IPS DF 19.7 (cell line): Measurements from ENCODE around the gene SLC10A1.

ENCODE experiments used
- DNase-seq: peaks from one replicate; pipeline ENCODE4 v3.0.0-alpha.2; 2013; ENCODE audit warnings: low read depth, low spot score

The SLC10A1 gene

DNA sequence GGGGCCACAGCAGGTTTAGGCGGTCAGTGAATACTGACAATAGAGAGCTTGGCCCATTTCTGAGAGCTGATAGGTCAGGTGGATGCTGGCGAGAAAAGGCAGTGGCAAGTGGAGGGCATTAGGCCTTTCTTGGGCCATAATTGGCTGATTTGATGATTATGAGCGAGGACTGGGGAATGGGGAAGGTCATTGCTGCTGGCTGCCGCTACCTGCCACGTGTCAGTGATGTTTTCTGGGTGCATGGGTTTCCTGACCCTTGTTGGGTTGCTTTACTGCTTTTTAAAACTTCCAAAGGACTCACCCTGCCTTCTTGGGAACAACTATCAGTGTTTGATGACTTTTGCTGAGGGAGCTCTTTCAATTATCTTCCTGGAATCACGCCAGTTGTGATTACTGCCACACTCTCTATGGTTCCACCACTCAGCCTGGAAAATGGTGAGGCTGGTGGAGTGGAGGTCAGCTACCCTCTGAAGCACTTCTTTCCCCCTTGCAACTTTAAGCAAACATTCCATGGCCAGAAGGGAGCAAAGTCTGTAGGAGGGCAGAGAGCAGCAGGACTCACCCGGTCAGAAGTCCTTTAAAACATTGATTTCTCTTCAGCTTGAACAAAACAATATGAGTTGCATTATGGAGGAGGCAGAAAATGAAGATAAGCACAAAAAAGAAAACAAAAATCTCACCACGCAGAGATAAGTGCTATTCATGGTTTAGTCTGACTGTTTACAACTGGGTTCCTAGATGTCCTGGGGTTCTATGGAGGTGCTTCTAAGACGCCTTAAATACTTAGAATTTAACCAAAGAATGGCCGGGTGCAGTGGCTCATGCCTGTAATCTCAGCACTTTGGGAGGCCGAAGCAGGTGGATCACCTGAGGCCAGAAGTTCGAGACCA, 12.1 kb upstream of the SLC10A1 start:
- no peak for DNase-seq

DNA sequence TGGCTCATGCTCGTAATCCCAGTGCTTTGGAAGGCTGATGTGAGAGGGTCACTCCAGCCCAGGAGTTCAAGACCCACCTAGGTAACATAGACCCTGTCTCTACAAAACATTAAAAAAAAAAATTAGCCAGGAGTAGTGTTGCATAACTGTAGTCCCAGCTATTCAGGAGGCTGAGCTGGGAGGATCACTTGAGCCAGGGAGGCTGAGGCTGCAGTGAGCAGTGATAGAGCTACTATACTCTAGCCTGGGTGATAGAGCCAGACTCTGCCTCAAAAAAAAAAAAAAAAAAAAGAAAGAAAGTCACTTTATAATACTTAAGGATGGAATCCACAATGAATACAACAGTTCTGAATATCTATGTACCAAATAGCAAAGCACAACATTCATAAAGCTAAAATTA, 10.2 kb upstream of the SLC10A1 start:
- no peak for DNase-seq

DNA sequence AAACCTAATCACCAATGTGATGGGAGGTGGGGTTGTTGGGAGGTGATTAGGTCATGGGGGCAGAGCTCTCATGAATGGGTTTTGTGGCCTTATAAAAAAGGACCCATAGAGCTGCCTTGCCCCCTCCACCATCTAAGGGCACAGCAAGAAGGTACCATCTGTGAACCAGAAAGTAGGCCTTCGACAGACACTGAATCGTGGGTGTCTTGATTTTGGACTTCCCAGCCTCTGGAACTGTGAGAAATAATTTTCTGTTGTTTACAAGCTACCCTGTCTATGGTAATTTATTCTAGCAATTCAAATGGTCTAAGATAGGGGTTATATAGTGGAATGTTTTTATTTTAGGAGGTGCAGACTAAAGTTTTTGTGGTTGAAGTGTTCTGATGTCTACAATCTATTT, 7.9 kb upstream of the SLC10A1 start:
- DNase-seq = no peak

DNA sequence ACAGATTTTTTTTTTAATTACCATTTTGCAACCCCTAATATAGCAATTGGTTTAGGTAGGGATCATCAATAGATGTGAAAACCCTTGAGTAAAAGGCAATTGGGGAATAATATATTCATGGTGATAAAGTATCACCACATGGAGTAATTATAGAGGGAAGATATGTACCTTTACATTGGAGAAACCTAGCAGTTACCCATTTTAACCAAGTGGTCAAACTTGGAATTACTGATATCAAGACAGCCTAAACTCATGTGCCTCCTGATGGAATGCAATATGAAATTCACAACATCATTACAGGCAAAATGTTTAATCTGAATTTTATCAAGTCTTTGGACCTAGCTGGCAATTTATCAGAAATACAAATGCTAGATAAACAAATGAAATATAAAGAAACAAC, 6.7 kb upstream of the SLC10A1 start:
- no peak for DNase-seq

DNA sequence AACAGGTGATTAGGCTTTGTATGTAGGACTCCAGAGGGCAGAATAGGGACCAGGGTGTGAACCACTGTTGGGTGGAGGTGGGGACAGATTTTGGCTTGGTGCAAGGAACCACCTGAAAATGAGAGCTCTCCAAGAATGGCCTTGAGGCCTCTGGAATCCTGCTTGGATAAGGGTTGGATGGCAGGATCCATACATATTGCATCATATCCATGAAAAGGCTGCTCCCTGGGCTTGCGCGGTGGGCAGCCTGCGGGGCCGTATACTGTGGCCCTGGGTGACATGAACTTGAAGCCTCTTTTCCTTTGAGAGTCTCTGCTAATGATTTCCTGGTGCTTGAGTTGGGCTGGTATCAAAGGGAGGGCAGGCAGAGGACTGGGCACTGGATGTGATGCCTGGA, 1.3 kb upstream of the SLC10A1 start:
- DNase-seq = no peak

DNA sequence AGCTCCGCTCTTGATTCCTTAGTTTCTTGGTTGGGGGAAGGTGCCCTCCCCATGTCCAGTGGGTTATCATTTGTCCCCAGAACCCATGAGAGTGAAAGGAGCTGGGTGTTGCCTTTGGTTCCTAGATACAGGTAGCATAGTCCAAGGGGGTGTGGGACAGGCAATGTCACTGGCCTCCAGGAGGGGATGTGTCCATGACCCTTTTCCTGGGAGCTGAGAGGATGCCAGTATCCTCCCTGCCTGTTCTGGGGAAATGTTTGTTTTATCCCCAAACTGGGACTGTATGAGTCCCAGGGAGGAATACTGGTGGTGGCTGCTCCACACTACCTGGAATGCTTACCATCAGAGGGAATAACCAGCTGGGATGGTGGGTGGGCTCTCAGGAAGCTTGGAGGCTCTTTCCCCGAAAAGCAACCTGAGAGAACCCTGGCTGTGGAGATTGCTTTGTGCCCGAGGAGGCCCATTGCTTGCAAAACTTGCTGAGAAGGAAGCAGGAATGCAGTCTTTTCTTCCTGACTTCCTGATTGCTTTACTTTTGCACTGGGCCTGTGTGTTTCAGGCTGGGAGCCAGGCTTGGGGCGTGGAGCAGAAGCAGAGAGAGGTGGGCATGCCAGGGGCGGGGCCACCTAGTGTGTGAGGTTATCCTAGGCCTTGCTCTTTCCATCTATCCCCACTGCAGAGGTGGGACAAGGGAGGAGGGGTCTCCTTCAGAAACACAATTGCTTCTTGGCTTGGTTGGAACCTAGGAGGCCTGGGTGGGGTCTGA, 715 bp upstream of the SLC10A1 start:
- DNase-seq = no peak

DNA sequence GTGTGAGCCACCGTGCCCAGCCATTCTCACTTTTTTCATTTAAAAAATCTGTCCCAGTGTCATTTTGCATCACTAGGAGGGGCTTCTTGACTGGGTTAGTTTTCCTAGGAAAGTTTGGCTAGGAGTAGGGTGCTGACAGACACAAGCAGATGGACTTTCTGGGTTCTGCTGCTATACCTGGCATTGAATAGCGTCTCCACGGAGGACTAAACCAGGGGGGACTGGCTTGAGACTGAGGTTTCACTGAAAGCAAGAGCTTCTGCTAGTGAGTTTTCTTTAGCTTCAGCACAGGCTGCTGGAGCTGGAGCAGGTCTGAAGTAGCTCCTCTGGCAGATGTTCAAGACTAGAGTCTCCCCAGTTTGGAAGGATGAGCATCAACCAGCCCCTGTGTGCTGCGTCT, 1.4 kb downstream of the SLC10A1 start:
- DNase-seq = no peak

DNA sequence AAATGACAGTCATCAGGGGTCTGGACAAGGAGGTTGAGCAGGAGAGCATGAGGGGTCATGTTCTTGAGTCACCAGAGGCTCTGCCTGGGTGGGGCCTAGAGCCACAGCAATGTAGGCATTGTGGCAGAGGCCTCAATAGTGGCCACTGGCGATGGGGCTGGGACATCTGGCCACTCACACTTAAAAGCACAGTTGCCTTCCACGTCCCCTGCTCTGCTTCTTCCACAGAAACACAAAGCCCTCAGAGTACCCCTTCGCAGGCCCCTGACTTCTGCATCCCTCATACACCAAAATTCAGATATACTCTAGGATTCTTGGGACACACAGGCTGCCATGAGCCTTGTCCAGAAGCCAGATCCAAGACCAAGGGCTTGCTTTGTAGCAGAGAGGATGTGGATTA, 2.2 kb downstream of the SLC10A1 start:
- no peak for DNase-seq

DNA sequence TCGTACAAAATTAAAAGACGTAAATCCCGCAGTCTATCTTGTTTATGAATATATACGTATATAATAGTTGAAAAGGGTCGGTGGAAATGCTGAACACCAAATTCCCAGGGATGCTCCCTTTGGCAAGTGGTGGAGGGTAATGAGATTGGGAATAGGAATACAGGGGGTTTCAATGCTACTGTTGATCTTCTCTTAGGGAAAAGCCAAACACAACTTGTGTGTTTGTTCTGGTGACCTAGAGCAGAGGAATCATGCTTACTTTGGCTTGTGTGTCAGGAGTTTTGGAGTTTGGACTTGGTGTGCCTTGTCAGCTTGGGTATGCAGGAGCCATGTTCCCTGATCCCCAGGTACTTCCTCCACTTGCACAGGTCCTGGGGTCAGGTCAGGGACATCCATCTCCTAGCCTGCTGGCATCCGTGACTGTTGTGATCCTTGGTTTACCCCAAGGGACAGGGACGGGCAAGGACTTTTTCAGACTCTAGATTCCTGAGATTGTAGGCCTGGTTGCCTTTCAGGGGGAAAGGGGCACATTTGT, 4.1 kb downstream of the SLC10A1 start:
- DNase-seq = no peak

DNA sequence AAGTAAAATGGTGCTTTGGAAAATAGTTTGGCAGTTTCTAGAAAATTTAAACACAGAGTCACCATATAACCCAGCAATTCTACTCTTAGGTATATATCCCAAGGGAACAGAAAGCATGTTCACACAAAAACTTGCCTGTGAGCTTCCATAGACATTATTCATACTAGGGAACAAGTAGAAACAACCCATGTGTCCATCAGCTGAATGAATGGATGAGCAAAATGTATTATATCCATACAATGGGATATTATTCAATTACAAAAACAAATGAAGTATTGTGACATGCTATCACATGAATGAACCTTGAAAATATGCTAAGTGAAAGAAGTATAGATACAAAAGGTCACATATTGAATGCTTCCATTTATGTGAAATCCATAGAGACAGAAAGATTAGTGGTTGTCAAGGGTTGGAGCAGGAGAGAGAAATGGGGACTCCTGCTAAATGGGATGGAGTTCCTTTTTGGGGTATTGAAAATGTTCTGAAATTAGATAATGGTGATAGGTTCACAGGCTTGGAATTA, 7.9 kb downstream of the SLC10A1 start:
- DNase-seq = no peak

DNA sequence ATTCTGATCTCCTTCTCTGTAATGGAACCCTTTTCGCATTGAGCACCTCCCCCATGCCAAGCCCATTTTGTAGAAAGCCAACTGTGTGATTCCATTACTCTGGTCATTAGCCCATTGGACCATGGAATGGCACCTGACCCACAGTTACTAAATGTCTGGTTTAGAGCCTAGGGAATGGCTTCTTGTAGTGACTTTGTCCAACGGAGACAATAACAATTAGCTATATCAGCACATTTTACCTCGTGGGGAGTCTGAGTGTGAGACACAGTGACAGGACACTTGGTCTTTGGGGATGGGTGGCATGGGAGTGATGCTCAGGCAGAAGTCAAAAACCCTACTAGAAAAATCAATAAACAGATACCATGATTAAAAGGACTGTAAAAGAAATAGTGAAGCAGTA, 10.4 kb downstream of the SLC10A1 start:
- no peak for DNase-seq

DNA sequence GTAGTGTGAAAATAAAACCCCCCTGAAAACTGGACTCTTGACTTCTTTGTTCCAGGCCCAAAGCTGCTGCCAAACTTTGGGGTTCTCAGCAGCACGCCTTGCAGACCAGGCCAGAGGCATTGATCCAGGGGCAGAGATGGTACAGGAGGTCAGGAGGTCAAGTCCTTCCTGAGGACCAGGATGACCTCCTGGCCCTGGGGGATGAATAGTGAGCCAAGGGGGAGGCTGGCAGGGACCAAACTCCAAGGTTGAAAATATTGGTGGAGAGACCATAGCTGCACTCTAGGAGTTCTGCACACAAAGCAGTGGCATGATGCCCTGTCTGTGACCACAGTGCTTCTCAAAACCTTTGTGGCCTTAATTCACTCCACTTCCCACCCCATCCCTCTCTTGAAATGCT, 12.1 kb downstream of the SLC10A1 start:
- no peak for DNase-seq

DNA sequence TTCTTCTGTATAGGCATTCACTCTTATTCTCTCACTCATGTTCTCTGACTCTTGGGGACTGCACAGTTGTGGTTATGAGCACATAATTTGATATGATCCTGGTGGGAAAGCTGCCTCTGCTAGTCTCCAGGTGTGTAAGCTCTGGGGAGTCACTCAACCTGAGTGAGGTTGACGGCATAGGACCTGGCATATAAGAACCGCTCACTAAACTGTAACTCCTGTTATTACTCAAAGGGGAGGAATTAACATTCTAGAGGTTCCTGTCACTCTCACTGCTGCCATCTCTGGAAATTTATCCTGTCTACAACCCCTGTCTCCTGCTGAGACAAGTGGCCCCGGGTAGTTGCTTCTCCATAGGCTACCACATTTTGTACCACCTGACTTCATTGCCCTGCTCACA, 16.1 kb downstream of the SLC10A1 start:
- no peak for DNase-seq

DNA sequence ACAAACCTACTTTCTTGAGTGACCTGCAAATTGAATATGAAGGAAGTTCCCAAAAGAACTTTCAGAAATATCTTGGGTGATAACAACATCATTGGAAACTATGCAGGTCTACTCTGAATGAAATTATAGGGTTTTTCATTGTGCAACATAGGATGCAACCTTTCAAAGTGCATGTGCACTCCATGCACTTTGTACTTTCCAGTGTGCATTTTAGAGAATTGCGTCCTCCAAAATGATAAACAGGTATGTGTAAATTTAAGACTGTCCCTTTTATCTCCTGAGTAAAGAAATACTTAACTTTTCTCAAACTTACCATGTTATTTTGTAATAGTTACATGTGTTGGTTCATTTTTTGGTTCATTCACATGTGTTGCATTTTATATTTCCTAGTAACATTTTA, 16.9 kb downstream of the SLC10A1 start:
- DNase-seq = no peak

DNA sequence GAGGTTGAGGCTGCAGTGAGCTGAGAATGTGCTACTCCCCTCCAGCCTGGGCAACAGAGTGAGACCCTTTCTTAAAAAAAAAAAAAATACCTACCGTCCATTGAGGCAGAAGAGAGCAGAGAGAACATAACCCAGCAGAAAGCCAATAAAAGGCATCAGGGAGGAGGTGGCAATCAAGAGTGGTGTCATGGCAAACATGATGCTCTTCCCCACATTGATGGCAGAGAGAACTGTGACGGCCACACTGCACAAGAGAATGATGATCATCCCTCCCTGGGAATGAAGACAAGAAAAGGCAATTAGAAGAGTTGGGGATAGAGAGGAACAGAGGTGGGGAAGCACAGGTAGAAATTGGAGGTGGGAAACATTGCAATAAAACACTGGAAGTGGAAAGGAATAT, 18.0 kb downstream of the SLC10A1 start:
- DNase-seq = no peak

DNA sequence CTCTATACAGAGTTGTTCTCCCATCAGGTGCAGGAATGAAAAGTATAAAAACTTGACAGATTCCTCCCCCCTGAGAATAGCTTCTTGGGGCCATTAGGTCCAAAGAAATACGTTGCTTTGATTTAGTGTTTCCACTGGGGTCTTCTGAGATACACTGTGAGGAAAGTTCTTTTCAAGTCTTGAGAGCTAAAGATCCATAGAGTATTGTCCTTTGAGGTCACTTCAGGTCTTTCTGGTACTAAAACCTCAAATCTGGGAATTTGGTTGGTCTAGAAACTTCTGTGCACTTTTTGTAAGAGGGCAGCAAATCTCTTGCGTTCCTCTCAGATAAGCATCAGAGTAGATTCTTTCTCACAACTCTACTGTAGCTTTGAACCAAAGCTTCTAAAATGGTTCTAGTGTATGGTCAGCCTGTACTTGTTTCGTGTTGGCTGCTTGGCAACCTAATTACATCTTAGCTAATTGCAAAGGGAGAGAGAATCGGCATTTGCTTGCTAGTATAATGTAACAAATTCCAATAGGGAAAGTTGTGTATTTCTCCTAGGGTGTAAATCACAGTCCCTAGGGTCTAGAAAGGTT, 20.1 kb downstream of the SLC10A1 start:
- DNase-seq = no peak

DNA sequence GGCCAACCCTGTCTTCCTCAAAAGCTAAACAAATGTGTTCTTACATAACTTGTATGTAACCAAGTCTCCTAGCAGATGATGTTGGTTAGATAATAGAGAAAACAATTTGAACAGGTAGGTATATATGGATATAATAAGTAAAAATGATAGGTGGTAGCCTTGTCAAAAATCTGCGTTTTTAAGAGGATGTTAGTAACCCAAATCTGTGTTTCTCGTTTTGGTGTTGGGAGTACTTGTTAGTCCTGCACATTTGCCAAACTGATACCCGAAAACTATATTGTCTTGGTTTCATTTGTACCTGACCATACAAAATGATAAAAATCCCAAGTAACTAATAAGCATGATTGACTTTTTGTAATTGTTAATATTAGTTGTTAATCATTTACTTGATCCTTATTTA, 22.0 kb downstream of the SLC10A1 start:
- DNase-seq = no peak

DNA sequence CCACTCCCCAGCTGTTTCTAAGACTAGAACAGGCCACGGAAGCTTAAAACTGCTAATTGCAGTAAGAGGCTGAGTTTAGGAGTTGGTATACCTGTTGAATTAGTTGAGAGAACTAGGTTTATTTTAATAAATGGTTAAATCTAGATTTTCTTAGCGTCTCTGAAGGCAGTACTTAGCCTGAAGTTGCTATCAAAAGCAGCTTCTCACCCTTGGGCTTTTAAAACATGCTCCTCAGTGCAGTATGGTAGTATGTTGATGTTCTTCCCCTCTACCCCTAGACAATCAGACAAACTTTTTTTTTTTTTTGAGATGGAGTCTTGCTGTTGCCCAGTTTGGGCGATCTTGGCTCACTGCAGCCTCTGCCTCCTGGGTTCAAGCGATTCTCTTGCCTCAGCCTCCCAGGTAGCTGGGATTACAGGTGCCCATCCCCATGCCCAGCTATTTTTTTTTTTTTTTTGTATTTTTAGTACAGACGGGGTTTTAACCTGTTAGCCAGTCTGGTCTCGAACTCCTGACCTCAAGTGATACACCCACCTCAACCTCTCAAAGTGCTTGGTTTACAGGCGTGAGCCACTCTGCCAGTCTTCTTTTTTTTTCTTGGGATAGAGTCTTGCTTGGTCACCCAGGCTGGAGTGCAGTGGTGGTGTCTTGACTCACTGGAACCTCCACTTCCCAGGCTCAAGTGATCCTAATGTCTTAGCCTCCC, 23.3 kb downstream of the SLC10A1 start:
- DNase-seq = no peak

DNA sequence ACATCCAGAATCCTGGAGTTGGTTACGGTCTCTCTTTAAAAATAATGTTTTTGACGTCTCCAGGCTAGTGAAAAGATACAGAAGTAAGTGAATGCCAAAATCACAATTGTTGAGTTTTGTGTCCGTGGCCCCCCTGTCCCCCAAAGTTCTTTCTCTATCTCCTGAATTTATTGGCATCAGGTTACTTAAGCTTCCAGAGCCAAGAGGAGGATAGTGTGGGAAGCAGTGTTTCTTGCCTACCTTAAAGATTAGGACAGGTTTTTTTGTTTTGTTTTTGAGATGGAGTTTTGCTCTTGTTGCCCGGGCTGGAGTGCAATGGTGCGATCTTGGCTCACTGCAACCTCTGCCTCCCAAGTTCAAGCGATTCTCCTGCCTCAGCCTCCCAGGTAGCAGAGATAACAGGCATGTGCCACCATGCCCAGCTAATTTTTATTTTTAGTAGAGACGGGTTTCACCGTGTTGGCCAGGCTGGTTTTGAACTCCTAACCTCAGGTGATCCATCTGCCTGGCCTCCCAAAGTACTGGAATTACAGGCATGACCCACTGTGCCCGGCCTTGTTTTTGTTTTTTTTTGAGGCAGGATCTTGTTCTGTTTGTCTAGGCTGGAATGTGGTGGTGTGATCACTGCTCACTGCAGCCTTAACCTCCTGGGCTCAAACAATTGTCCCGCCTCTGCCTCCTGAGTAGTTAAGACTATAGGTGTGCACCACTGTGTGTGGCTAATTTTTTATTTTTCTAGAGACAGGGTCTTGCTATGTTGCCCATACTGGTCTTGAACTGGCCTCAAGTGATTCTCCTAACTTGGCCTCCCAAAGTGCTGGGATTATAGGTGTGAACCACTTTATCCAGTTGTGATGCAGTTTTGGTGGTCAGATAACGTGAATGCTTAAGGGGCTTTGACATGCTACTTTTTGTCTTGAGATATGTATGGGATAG, 24.7 kb downstream of the SLC10A1 start:
- DNase-seq = no peak

DNA sequence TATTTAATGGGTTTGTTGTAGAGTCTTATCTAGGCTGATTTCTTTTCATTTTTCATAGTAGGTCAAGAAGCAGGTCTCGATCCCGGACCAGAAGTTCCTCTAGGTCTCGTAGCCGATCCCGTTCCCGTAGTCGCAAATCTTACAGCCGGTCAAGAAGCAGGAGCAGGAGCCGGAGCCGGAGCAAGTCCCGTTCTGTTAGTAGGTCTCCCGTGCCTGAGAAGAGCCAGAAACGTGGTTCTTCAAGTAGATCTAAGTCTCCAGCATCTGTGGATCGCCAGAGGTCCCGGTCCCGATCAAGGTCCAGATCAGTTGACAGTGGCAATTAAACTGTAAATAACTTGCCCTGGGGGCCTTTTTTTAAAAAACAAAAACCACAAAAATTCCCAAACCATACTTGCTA, 25.9 kb downstream of the SLC10A1 start:
- DNase-seq = no peak

DNA sequence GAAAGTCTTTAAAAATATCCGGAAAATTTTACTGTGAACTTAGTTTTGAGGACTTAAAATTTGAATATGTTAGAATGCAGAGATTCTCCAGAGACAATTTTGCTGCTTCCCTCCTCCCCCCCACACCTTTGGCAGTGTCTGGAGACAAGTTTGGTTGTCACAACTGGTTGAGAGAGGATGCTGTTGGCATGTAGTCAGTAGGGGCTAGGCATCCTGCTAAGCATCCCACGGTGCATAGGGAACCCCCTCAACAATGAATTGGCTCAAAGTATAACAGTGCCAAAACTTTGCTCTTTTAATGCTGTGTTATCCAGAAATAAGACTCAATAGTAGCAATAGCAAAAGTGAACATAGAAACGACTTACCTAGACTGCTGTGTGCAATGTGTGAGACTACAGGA, 26.5 kb downstream of the SLC10A1 start:
- DNase-seq = no peak
